K562 treated with DMSO at 1 percent for 48 hours (cell line): Measurements from ENCODE around the gene ITGB6. TPM values are rescaled to one million over a fixed set of nuclear protein-coding genes. Genes with fewer than 3 reads are reported as not detected.

Source experiments
- total RNA-seq: library from RNA; unstranded; fragments of 300-600 nt; gene quantifications from 2 replicates; pipeline ENCODE4 v1.2.3, GENCODE V29; 2022; ENCODE audit warnings: low replicate concordance; ENCODE audit errors: extremely low read depth

The ITGB6 gene, protein sequence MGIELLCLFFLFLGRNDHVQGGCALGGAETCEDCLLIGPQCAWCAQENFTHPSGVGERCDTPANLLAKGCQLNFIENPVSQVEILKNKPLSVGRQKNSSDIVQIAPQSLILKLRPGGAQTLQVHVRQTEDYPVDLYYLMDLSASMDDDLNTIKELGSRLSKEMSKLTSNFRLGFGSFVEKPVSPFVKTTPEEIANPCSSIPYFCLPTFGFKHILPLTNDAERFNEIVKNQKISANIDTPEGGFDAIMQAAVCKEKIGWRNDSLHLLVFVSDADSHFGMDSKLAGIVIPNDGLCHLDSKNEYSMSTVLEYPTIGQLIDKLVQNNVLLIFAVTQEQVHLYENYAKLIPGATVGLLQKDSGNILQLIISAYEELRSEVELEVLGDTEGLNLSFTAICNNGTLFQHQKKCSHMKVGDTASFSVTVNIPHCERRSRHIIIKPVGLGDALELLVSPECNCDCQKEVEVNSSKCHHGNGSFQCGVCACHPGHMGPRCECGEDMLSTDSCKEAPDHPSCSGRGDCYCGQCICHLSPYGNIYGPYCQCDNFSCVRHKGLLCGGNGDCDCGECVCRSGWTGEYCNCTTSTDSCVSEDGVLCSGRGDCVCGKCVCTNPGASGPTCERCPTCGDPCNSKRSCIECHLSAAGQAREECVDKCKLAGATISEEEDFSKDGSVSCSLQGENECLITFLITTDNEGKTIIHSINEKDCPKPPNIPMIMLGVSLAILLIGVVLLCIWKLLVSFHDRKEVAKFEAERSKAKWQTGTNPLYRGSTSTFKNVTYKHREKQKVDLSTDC
- not detected in 2 replicates for total RNA-seq

GRCh38 chr2:160199683-160200389 is at the start of gene ITGB6:
Gene ITGB6 (minus strand): TSS chr2:160200272. CDS start chr2:160200063, 209 bp downstream.

GRCh38 chr2:160062292-160063005 is 137.6 kb downstream of the ITGB6 start, which contains the start of gene PLA2R1:
Gene PLA2R1 (minus strand): TSS chr2:160062615. CDS start chr2:160062403, 212 bp downstream.

Other genes with a start within 250 kb of the ITGB6 start
- gene PLA2R1, start 137.7 kb downstream of the ITGB6 start, total RNA-seq: not detected in 2 replicates